GM23338 (cell line): ENCODE results near the gene CCDC183.

Experiments
- CTCF ChIP-seq, 2 experiments: fragments of 200-600 bp in 1 of 2; sonication (generic) in 1 of 2; conservative IDR thresholded peaks; 2 replicates each; pipeline versions ENCODE4 v1.5.1 to v1.6.1; 2016 to 2017; ENCODE audit warnings: antibody characterized with exemption in 2 of 2, low read depth in 2 of 2, mild to moderate bottlenecking in 2 of 2, moderate library complexity in 1 of 2
- EZH2 ChIP-seq: fragments of 200-600 bp; sonication (generic); IDR thresholded peaks from one replicate; pipeline ENCODE4 v1.8.0; 2017; ENCODE audit warnings: antibody characterized with exemption, mild to moderate bottlenecking, low read depth; ENCODE audit not compliant: unreplicated experiment
- POLR2AphosphoS5 ChIP-seq: IDR thresholded peaks from 2 replicates; pipeline ENCODE4 v1.6.1; 2016; ENCODE audit warnings: antibody characterized with exemption, low read depth
- ZNF114 ChIP-seq: fragments of 250-450 bp; sonication (Bioruptor Pico); IDR thresholded peaks from 2 replicates; pipeline ENCODE4 v1.5.0; 2020; ENCODE audit warnings: mild to moderate bottlenecking, moderate library complexity
- ZNF462 ChIP-seq: fragments of 250-450 bp; sonication (Bioruptor Pico); IDR thresholded peaks from 2 replicates; pipeline ENCODE4 v1.5.0; 2020; ENCODE audit warnings: mild to moderate bottlenecking, moderate library complexity

- TF ChIP-seq CTCF (conservative IDR thresholded peaks at IDR 0.05; ENCODE audit: low read depth in 2 of 2) = no peak; a peak in 1 of 4 replicates
- no peak for TF ChIP-seq ZNF462 (CRISPR knock-in tag)
- no peak for TF ChIP-seq EZH2
- no peak for TF ChIP-seq POLR2AphosphoS5
- no peak for TF ChIP-seq ZNF114 (CRISPR knock-in tag)
Observed at GRCh38 chr9:136839229-136840139, 43.3 kb downstream of the CCDC183 start.
